Amniotic stem cell (primary cell): ENCODE measurements around the gene DTYMK.
"Not testable (repeated sequence)": the region's sequence is repeated elsewhere in the genome, so short reads cannot be mapped to it uniquely, and the experiment has no call there.

ENCODE experiments used
- DNase-seq: peaks from one replicate; lab custom pipeline; 2025; lab: John Stamatoyannopoulos, UW

The DTYMK gene, protein sequence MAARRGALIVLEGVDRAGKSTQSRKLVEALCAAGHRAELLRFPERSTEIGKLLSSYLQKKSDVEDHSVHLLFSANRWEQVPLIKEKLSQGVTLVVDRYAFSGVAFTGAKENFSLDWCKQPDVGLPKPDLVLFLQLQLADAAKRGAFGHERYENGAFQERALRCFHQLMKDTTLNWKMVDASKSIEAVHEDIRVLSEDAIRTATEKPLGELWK

DNA sequence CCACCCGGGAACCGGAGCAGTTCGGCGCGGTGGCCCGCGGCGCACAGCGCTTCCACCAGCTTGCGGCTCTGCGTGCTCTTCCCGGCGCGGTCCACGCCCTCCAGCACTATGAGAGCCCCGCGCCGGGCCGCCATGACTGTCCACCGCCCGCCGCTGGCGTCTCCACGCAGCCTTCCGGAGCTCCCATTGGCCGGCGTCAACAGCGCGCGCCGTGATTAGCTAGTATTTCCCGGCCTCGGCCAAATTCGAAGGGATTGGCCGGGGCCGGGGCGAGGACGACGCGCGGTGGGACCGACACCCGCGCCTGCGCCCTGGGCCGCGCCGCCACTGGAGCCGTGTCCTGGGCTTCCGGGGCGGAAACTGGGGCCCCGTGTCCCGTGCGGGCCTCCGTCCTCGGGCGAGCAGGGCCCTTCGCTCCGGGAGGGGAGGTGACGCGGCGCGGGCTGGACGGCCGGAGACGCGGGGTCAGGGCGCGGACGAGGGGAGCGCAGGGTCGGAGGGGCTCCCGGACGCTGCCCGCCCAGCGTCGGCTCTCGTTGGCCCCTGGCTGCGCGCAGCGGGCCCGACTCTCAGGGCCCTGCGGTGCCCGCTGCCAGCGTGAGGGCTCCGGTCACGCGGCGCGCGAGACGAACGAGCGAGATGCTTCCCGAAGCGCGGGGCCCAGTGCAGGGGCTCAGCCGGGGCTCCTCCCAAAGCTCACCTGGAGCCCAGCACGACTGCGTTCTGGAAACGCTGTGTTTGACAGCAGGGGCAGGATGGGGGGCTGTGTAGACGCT is at the start of gene DTYMK:
TSS of gene DTYMK (minus strand) at position 166 of the 776 bp plus-strand sequence. CDS start at position 134, 32 bp downstream.
- peak; percentile 94 for DNase-seq

DNA sequence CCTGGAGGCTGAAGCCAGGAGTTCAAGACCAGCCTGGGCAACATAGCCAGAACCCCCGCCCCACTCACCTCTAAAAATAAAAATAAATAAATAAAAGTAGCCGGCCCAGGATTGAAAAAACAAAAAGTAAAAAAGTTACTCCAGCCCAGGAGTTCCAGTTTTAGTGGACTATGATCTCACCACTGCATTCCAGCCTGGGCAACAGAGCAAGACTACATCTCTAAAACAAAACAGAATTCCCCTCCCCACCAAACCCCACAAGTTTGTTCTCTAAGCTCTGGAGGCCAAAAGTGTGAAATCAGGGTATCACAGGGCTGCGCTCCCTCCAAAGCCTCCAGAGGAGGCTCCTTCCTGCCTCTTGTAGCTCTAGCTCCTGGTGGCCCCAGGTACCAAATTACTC is 49.5 kb upstream of the DTYMK start:
- no peak for DNase-seq

DNA sequence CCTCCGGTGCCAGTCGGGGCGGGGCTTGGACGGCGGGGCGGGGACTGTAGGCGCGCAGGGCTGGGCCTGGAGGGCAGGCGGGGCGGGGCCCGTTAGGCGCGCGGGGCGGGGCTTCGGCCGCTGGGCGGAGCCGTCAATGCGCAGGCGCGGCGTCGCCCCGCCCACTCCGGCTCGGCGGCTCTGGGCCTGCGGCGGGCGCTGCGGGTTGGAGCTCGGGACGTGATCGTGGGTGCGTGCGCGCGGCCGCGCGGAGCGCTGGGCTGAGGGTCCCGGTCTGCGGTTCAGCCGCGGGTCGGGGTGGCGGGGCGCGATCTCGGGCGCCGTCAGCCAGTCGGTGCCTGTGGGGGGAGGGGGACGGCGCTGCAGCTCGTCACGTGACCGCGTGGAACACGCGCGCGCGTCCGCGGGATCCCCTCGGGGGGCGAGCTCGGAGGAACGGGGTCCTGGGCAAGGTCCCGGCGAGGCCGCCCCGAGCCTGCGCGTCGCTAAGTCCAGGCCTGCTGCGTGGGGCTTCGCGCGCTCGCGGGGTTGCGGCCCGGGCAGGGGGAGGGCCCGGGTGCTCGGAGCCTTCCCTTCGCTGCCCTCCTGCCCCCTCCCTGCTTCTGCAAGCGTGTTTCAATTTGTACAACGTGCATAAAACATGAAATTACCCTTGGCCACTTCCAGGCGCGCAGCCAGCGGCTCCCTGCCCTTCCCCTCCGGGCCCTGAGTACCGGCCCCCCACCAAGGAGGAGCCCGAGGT is 48.0 kb upstream of the DTYMK start, which contains the start of gene D2HGDH:
TSS of gene D2HGDH (plus strand) at position 164 of the 742 bp plus-strand sequence. CDS start 595 bp downstream, outside the sequence.
- peak; percentile 76 for DNase-seq

DNA sequence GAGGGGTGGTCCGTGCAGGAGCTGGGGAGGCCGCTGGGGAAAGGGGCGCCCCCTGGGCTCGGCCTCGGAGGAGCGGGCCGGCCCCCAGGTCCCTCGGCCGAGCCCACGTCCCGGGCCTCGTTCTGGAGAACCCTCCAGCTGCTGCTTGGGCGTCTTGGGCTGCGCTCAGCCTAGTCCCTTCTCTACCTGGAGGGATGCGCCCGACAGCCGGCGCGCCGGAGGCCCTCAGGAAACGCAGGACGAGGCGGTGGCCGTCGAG is 47.5 kb upstream of the DTYMK start:
- DNase-seq: no peak

DNA sequence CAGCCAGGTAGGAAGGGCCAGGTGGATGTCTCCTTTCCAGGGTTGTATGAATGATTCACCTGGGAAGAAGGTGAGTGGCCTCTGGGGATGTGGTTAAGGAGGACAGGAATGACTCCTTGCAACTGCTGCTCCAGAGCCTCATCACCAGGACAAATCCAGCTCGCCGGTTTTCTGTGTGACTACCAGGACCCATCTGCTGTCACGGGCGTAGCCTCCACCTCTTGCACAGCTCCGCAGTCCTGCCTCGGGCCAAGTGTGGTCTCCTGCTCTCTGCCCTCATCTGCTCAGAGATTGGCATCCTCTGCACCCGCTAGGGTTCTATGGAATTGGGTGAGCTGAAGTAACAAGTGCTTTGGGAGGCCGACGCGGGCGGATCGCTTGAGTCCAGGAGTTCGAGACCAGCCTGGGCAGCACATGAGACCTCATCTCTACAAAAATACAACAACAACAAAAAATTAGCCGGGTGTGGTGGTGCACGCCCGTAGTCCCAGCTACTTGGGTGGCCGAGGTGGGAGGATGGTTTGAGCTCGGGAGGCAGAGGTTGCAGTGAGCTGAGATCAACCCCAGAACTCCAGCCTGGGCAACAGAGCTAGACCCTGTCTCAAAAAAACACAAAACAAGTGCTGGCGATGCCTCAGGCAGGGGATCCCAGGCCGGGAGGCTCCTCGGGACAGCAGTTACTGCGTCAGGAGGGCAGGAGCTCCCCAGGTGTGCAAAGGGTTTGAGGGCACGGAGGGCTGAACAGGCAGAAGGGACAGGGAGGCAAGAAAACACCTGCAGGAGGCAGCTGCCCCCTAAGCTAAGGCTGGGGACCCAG is 47.0 kb upstream of the DTYMK start:
- no peak for DNase-seq

DNA sequence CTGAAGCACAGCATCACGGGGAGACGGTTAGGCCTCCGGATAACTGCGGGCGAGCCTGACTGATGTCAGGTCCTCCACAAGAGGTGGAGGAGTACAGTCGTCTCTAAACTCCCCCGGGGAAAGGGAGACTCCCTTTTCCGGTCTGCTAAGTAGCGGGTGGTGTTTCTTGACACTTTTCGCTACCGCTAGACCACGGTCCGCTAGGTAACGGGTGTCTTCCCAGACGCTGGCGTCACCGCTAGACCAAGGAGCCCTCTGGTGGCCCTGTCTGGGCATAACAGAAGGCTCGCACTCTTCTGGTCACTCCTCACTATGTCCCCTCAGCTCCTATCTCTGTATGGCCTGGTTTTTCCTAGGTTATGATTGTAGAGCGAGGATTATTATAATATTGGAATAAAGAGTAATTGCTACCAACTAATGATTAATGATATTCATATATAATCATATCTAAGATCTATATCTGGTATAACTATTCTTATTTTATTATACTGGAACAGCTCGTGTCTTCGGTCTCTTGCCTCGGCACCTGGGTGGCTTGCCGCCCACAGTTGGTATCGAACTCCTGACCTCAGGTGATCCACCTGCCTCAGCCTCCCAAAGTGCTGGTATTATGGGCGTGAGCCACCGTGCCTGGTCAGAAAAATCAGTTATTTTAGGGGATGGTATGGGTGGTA is 46.0 kb upstream of the DTYMK start:
- not testable (repeated sequence) for DNase-seq

DNA sequence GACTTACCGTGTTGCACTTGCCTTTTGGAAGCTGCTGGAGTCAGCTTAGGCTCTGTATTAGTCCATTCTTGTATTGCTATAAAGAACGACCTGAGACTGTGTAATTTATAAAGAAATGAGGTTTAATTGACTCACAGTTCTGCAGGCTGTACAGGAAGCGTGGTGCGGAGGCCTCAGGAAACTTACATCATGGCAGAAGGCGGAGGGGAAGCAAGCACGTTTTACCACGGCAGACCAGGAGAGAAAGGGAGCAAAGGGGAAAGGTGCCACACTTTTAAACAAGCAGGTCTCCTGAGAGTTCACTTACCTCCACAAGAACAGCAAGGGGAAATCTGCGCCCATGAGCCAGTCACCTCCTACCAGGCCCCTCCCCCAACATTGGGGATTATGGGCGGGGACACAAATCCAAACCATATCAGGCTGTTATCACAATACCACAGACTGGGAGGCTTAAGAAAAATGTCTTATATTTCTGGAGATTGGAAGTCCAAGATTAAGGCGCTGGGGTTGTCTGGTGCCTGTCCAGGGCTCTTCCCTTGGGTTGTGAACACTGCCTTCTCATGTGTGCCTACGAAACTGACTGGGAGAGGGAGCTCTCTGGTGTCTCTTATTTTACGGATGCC is 44.2 kb upstream of the DTYMK start:
- DNase-seq: no peak

DNA sequence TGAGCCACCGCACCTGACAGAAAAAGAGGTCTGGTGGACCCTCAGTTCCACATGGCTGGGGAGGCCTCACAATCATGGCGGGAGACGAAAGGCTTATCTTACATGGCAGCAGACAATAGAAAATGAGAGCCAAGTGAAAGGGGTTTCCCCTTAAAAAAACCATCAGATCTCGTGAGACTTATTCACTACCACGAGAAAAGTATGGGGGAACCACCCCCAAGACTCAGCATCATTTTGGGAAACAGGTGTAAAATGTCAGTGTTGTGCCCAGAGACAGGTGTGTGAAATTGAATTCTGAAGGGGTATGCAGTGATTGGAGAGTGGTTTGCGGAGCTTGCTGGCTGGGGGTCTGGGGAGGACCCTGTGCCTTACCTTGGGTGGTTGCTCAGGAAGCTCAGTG is 43.3 kb upstream of the DTYMK start:
- no peak for DNase-seq

DNA sequence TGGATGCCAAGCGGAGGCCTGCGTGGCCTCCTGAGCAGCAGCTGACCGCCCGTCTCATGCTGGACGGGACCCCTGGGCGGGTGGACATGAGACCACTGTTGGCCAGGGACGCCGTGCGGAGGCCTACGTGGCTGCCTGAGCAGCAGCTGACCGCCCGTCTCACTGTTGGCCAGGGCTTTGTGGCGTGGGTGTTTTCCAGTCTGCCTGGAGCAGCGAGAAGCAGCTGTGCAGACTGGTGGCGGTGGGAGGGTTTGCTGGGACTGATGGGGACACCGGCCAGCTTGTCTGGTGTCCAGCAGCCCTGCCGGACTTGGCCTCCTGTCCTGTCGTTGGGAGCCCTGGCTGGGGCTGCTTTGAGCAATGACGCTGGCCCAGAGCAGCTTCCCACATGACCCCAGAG is 42.0 kb upstream of the DTYMK start:
- no peak for DNase-seq

DNA sequence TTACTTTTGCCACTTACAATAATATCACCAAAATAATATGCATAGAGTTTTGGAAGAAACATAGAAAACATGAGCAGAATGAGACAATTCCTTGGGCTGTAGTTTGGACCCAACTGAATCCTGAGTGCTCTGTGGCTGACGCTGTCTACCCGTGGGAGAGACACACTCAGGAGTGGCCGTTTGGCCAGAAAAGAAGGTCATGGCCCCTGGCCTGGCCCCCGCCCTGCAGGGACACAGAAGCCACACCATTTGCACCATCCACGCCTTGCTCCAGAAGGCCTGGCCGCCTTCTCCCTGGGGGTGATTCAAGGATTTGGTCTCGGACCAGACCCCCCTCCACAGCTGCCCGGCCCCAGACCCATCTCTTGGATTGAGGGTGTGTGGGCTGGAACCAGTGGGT is 41.4 kb upstream of the DTYMK start:
- no peak for DNase-seq

DNA sequence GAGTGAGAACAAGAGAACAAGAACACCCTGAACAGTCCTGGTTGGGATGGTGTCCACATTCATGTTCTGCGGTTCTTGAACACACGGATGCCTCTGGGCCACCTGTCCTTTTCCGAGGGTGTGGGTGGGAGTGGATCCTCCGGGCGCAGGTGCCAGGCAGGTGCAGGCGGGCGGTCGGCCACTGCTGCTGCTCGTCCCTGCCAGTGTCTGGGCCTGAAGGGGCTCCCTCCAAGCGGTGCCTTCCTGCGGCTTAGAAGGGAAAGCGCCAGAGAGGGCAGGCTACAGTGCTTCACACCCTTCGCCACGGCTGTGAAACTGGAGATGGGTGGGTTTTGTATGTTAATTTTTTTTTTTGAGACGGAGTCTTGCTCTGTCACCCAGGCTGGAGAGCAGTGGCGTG is 39.8 kb upstream of the DTYMK start:
- DNase-seq: no peak

DNA sequence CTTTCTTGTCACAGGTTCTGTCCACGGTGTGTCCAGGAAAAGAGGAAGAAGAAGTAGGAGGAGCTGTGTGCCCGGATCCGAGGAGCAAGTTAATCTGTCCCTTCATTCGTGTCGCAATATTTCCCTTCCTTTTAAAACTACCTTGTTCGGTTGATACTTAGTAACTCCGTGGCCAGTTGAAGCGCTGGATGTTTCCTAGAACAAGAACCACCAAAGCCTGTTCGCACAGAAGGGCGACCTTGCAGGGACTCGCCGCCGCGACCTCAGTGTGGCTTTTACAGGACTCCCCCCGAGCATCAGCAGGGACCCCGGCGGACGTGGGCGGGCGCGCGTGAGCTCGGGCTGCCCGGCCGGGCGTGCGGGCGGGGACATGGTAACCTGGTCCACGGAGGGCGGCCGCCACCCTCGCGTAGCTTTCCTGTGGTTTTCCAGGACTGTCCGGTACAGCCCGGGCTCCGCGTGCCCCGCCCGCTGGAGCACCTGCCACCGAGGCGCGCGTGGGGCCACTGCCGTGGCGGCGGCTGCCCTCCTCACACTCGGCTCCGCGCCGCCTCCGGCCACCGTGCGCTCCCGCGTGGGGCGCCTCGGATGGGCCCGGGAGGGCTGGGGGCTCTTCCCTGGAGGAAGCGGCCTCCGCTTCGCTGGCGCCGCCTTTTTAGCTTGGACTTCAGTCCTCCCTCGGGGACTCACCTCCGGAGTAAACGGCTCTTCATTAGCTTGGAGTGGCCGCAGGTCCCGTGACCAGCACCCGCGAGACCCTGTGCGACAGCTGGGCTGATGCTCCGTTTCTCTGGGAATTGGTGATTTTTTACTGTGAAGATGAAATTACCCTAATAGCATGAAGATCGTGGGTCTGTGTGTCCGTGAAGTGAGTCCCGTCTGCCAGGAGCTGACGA is 38.6 kb upstream of the DTYMK start:
- no peak for DNase-seq

DNA sequence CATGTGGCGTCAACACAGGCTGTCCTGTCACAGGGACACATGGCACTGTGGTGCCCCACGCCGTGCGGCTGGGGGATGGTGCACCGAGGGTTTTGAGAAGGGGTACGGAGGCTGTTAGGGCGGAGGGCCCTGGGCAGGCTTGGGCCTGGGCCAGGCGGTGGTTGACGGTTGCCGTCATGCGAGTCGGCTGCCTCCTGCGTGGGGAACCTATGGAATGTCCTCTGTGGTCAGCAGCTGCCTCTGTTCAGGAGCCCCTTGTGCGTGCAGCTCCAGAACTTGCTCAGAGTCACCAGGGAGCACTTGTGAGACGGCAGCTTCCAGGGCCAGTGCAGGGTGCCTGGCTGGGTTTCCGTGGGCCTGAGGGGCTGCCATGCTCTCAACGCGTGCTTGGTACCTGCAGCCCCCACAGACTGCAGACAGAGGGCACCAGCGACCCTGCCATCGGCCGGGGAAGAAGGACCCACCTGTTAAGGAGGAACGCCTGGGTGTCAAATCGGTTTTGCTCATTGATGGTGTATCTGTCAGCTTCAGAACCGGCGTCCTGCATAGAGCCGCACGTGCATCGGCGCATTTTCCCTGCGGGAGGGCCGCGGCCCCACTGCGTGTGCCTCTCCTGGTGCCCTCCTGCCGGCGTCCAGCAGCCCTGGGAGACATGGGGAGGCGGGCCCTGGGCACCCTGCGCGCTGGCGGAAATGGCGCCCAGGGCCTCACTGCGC is 37.8 kb upstream of the DTYMK start:
- DNase-seq: no peak

DNA sequence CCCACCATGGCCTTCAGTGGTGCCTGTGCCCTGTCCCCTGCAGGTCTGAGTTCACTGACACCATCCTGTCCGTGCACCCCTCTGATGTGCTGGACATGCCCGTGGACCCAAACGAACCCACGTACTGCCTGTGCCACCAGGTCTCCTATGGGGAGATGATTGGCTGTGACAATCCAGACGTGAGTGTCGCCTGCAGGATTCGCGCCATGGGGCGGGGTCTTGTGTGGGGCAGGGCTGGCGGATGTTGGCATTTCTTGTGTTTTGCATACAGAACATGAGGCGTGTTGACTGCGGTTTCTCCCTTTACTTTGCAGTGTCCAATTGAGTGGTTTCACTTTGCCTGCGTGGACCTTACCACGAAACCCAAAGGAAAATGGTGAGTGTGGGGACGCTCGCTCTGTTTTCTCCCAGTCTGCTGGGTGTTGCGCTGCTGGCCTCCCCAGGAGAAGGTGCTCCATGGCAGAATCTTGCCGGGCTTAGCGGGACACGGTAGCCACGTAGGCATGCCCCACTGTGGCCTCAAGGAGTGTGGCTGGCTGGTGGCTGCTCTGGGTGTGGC is 36.4 kb upstream of the DTYMK start:
- no peak for DNase-seq

DNA sequence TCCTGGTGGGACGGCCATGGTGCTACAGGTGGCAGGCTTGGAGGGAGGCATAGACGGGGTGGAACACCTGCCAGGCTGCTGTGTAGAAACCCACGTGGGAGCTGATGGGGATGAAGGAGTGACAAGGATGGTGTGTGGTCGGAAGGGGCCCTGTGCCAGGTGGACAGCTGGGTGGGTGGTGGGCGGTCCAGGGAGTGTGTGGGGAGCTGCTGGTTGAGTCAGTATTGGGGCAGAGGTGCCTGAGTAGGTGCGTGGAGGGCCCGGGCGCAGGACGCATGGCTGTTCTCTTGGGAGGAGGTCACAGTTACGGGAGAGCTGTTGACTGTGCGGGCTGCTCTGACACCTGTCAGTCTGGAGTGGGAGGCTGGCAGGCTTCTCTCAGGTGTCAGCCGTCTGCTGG is 35.2 kb upstream of the DTYMK start:
- no peak for DNase-seq

DNA sequence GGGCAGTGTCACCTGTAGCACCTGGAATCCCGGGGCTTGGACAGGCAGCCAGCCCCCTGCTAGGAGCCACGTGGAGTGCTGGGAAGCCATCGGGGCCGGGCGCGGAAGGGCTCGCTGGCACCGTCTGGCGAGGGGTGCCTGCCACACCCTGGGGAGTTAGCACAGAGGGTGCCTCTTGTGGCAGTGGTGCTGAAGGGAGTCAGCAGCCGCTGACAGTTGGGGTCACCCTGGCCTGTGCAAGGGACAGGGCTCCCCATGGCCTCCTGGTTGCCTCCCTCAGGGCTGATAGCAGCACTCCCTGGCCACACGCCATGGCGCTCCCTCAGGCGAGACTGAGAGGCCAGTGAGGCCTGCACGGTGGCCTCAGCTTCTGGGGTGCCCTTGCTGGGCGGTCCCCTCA is 33.9 kb upstream of the DTYMK start:
- no peak for DNase-seq

DNA sequence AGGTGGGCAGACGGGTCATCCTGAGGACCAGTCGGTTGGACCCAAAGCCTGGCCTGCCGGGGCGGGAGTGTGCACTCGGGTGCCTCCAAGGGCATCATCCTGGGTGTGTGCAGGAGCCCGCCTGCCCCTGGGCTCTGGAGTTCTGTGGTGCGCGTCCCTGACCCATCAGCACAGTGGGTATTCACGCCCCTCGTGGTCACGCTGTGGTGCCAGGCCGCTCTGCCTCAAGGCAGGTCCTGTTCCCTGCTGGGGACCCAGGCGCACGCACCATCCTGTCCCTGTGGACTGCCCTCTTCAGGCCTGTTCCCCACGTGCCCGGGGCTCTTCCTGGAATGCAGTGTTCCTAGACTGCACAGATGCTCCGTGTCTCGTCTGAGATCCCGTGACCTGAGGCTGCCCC is 33.5 kb upstream of the DTYMK start:
- no peak for DNase-seq

DNA sequence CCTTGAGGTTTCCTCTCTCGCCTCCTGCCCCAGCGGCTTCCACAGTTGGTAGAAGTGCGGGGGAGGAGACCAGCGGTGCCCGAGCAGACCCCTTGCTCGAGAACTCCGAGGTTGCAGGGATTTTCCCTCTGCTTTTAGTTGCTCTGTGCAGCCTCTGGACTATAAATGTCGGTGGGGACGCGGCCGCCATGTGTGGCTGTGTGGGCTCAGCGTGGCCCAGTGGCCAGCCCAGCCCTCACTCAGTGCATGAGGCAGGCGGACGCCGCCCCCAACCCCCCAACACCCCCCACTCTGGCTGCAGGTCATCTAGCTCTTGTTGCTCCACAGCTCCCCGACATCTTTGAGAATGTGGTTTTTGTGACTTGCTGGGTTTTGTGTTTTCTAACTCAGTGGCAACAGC is 32.5 kb upstream of the DTYMK start:
- DNase-seq: no peak

DNA sequence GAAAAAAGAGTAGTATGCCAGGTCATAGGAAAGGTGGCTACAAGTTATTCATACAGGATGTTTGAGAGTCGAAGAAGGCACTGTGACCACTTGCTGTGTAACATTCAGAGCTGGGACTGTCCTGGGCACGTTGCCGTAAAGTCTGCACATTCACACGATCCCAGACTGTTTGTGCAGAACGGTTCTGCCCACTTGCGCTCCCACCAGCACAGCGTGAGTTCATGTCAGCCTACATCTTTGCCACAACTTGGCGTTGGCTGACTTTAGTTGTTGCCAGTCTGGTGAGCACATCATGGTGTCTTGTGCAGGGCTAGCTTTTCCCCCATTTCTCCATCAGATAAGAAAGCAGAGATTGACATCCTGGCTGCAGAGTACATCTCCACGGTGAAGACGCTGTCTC is 22.3 kb upstream of the DTYMK start:
- no peak for DNase-seq
